HL-60 (cell line): ENCODE results near the gene CIB2.

Experiments used
- CTCF ChIP-seq: IDR thresholded peaks from one replicate; pipeline ENCODE4 v1.5.1; 2011; ENCODE audit warnings: low read length, control low read depth, inconsistent platforms; ENCODE audit not compliant: insufficient read depth
- POLR2AphosphoS5 ChIP-seq: IDR thresholded peaks from 2 replicates; pipeline ENCODE4 v1.6.1; 2012; ENCODE audit warnings: low read depth

DNA sequence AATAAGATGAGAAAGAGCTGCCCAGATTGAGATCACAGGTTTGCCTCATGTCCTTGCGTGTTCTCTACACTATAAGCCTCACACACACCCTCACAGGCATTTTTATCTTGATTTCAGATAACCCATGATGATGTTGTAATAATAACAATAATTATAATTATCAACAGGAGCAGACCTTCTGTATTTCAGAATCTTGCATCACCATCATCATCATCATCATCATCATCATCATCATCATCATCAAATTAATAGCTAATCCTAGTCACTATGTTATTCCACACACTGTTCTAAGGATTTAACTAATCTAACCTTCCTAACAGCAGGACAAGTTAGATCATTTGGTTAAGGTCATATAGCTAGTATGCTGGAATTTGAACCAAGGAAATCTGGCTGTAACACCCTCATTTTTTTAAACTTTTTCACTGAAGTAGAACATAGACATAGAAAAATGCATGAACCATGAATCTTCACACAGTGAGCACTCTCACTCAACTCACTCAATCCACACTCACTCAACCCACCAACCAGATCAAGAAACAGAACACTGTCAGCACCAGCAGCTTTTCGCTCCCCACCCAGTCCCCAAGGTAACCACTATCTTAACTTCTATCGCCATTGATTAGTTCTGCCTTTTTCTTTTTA lies 40.7 kb downstream of the CIB2 start:
- no peak for TF ChIP-seq CTCF
- no peak for TF ChIP-seq POLR2AphosphoS5
